Activated CD4-positive, CD25-positive, alpha-beta regulatory T cell treated with anti-CD3 and anti-CD28 coated beads, Interleukin-2, amount 50 U/mL, for 24 hours (primary cell): ENCODE results near the gene CCDC54.

Experiments
- ATAC-seq, 2 donors: fragments of 150-1000 bp; cut with Tn5 transposase; one replicate each; pipeline ENCODE4 v1.10.0; 2021; ENCODE audit warnings: mild to moderate bottlenecking in 1 of 2, moderate library complexity in 1 of 2

The CCDC54 gene

GRCh38 chr3:107395066-107395465 is 17.8 kb downstream of the CCDC54 start:
- ATAC-seq, result no peak

GRCh38 chr3:107401301-107401700 is 24.1 kb downstream of the CCDC54 start:
- no peak for ATAC-seq

GRCh38 chr3:107402214-107402613 is 25.0 kb downstream of the CCDC54 start:
- no peak for ATAC-seq

GRCh38 chr3:107404727-107405469 is 27.7 kb downstream of the CCDC54 start:
- ATAC-seq, result no peak

- no peak for ATAC-seq
These were observed 30.1 kb downstream of the CCDC54 start for GRCh38 chr3:107407355-107407754.

- ATAC-seq, result no peak
These were observed 31.3 kb downstream of the CCDC54 start for GRCh38 chr3:107408513-107408912.

GRCh38 chr3:107409365-107409764 is 32.1 kb downstream of the CCDC54 start:
- no peak for ATAC-seq

- ATAC-seq, result no peak
These were observed 33.4 kb downstream of the CCDC54 start for GRCh38 chr3:107410606-107411005.

- no peak for ATAC-seq
These were observed 33.8 kb downstream of the CCDC54 start for GRCh38 chr3:107411056-107411455.

GRCh38 chr3:107411779-107412178 is 34.5 kb downstream of the CCDC54 start:
- no peak for ATAC-seq

GRCh38 chr3:107412376-107412775 is 35.1 kb downstream of the CCDC54 start:
- ATAC-seq, result no peak

GRCh38 chr3:107413264-107413663 is 36.0 kb downstream of the CCDC54 start:
- ATAC-seq, result no peak

GRCh38 chr3:107414325-107414964 is 37.2 kb downstream of the CCDC54 start:
- ATAC-seq, result peak; percentile 68 to 76

GRCh38 chr3:107416138-107416537 is 38.9 kb downstream of the CCDC54 start:
- ATAC-seq, result no peak

- ATAC-seq, result no peak
These were observed 39.6 kb downstream of the CCDC54 start for GRCh38 chr3:107416886-107417285.

- ATAC-seq, result no peak
These were observed 44.0 kb downstream of the CCDC54 start for GRCh38 chr3:107421170-107421792.

GRCh38 chr3:107421881-107422280 is 44.6 kb downstream of the CCDC54 start:
- no peak for ATAC-seq

- ATAC-seq, result no peak
These were observed 47.8 kb downstream of the CCDC54 start for GRCh38 chr3:107425033-107425432.

- no peak for ATAC-seq
These were observed 49.0 kb downstream of the CCDC54 start for GRCh38 chr3:107426223-107426622.
